ENCODE results near the gene ZBP1.

Gene ZBP1

DNA sequence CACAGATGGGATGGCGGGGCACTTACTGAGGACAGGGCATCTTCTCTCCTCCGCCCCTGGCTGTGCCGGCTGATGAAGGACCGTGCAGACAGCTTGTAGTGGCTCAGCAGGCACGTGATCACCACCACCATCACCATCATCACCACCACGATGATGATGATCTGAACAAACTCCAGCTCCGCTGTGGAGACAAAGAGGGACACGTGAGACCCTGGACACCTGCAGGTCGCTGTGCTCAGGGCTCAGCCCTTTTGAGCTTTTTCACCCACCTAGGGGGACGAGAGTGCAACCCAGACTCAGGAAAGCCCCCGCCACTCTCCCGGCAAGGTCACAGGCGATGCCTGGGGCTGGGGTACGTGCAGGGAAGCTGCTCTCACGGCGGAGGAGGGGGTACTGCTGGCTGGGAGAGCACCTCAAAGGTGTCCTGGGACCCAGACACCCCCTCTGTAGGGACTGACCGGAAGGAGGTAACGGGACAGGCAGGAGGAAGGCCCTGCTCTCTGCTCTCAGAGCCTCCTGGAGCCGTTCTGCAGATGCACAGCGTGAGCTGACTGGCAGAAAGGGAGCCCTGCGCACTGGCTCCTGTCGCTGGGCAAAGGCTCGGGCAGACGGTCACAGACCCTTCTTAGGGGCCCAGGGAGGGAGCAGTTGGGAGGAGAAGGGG lies 39.4 kb upstream of the ZBP1 start:
- H3K36me3 ChIP-seq (replicated peaks; ENCODE audit: insufficient read depth, low read length): no peaks in the 10 kb centered on the region
- H3K4me3 ChIP-seq (ENCODE audit: low read length): no peak overlapping the region
- H3K9ac ChIP-seq (ENCODE audit: low read length): no peak overlapping the region
- H3K4me1 ChIP-seq (ENCODE audit: low read length): no peaks in the 10 kb centered on the region
- TF ChIP-seq EZH2phosphoT487 (IDR thresholded peaks at IDR 0.05; ENCODE audit: low read length) (no peak), EZH2 (optimal IDR thresholded peaks at IDR 0.05; ENCODE audit: low read depth, low read length) (no peak)
- TF ChIP-seq, protein P1, sequence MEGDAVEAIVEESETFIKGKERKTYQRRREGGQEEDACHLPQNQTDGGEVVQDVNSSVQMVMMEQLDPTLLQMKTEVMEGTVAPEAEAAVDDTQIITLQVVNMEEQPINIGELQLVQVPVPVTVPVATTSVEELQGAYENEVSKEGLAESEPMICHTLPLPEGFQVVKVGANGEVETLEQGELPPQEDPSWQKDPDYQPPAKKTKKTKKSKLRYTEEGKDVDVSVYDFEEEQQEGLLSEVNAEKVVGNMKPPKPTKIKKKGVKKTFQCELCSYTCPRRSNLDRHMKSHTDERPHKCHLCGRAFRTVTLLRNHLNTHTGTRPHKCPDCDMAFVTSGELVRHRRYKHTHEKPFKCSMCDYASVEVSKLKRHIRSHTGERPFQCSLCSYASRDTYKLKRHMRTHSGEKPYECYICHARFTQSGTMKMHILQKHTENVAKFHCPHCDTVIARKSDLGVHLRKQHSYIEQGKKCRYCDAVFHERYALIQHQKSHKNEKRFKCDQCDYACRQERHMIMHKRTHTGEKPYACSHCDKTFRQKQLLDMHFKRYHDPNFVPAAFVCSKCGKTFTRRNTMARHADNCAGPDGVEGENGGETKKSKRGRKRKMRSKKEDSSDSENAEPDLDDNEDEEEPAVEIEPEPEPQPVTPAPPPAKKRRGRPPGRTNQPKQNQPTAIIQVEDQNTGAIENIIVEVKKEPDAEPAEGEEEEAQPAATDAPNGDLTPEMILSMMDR (IDR thresholded peaks at IDR 0.05; ENCODE audit: low read length): no peak
- H4K20me1 ChIP-seq (ENCODE audit: insufficient read depth, low read length): no peaks in the 10 kb centered on the region
- no peak overlapping the region for H3K4me2 ChIP-seq (ENCODE audit: low read depth, low read length)
- no peaks in the 10 kb centered on the region for H3K9me3 ChIP-seq (replicated peaks; ENCODE audit: insufficient read depth, low read length)
- no peaks in the 10 kb centered on the region for H3F3A ChIP-seq (ENCODE audit: insufficient read depth, low read length)
- no peaks in the 10 kb centered on the region for H3K79me2 ChIP-seq (ENCODE audit: low read length)
- H3K27ac ChIP-seq (ENCODE audit: low read length): no peak overlapping the region
- no peaks in the 10 kb centered on the region for H3K9me2 ChIP-seq (replicated peaks; ENCODE audit: insufficient read depth, low read length)
- H3K27me3 ChIP-seq (replicated peaks; ENCODE audit: insufficient read depth, low read length): no peaks in the 10 kb centered on the region
- no peak overlapping the region for H2AFZ ChIP-seq (ENCODE audit: low read length)
- DNase-seq: no peak

DNA sequence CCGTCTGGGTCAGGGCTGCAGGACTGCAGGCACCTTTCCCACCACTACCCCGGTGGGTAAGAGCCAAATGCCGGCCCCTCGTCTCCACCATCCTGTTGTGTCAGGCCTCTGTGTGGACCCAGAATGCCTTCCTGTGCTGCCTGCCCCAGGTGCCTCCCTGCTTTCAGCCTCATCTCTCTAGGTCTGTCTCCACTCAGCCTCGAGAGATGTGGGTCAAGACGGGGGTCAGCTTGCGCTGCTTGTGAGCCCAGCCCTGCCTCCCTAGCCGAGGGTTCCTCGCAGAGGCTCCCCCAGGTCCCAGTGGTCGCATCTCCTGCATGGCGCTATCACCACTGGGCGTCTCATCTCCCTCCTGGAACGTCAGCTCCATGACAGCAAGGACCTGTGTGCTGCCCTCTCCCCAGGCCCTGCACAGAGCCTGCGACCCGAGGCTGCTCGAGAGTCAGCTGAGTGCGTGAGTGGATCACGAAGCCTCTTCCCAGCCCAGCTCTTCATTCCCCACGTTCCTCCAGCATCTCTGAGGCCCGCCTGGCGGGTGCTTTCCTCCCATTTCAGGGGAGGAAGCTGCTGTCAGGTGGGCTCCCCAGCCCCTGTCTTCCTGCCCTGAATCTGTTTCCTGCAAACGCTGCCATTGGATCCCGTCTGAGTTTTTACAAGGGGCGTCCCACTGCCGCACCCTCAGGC lies 38.7 kb upstream of the ZBP1 start:
- Histone ChIP-seq H3F3A (ENCODE audit: insufficient read depth, low read length) (no peaks in the 10 kb centered on the region), H3K27ac (ENCODE audit: low read length) (no peak overlapping the region)

GRCh38 chr20:57658447-57658832 lies 38.2 kb upstream of the ZBP1 start:
- H3K27me3 ChIP-seq (replicated peaks; ENCODE audit: insufficient read depth, low read length): no peaks in the 10 kb centered on the region
- no peaks in the 10 kb centered on the region for H3K36me3 ChIP-seq (replicated peaks; ENCODE audit: insufficient read depth, low read length)
- H3K4me1 ChIP-seq (ENCODE audit: low read length): no peaks in the 10 kb centered on the region
- H2AFZ ChIP-seq (ENCODE audit: low read length): no peak overlapping the region
- no peaks in the 10 kb centered on the region for H3K79me2 ChIP-seq (ENCODE audit: low read length)
- H3F3A ChIP-seq (ENCODE audit: insufficient read depth, low read length): no peaks in the 10 kb centered on the region
- H3K9me2 ChIP-seq (replicated peaks; ENCODE audit: insufficient read depth, low read length): no peaks in the 10 kb centered on the region
- no peaks in the 10 kb centered on the region for H4K20me1 ChIP-seq (ENCODE audit: insufficient read depth, low read length)
- H3K9ac ChIP-seq (ENCODE audit: low read length): no peak overlapping the region
- no peaks in the 10 kb centered on the region for H3K9me3 ChIP-seq (replicated peaks; ENCODE audit: insufficient read depth, low read length)
- DNase-seq: no peak
- no peak overlapping the region for H3K27ac ChIP-seq (ENCODE audit: low read length)
- H3K4me2 ChIP-seq (ENCODE audit: low read depth, low read length): no peak overlapping the region
- TF ChIP-seq EZH2 (optimal IDR thresholded peaks at IDR 0.05; ENCODE audit: low read depth, low read length) (no peak), EZH2phosphoT487 (IDR thresholded peaks at IDR 0.05; ENCODE audit: low read length) (no peak)
- TF ChIP-seq, protein P1 (IDR thresholded peaks at IDR 0.05; ENCODE audit: low read length): no peak
- no peak overlapping the region for H3K4me3 ChIP-seq (ENCODE audit: low read length)

More for the DNA sequence above, 38.7 kb upstream of the ZBP1 start:
- H3K9me2 ChIP-seq (replicated peaks; ENCODE audit: insufficient read depth, low read length): no peaks in the 10 kb centered on the region
- TF ChIP-seq EZH2 (optimal IDR thresholded peaks at IDR 0.05; ENCODE audit: low read depth, low read length) (no peak), EZH2phosphoT487 (IDR thresholded peaks at IDR 0.05; ENCODE audit: low read length) (no peak)
- TF ChIP-seq, protein P1 (IDR thresholded peaks at IDR 0.05; ENCODE audit: low read length): no peak
- H3K9ac ChIP-seq (ENCODE audit: low read length): no peak overlapping the region
- no peaks in the 10 kb centered on the region for H3K9me3 ChIP-seq (replicated peaks; ENCODE audit: insufficient read depth, low read length)
- H3K36me3 ChIP-seq (replicated peaks; ENCODE audit: insufficient read depth, low read length): no peaks in the 10 kb centered on the region
- no peaks in the 10 kb centered on the region for H3K27me3 ChIP-seq (replicated peaks; ENCODE audit: insufficient read depth, low read length)
- no peak overlapping the region for H3K4me3 ChIP-seq (ENCODE audit: low read length)
- H3K4me2 ChIP-seq (ENCODE audit: low read depth, low read length): no peak overlapping the region
- no peak for DNase-seq
- H3K4me1 ChIP-seq (ENCODE audit: low read length): no peaks in the 10 kb centered on the region
- H4K20me1 ChIP-seq (ENCODE audit: insufficient read depth, low read length): no peaks in the 10 kb centered on the region
- no peaks in the 10 kb centered on the region for H3K79me2 ChIP-seq (ENCODE audit: low read length)
- no peak overlapping the region for H2AFZ ChIP-seq (ENCODE audit: low read length)
